Epithelial cell of proximal tubule (primary cell): ENCODE measurements around the gene RPL38. TPM values are rescaled to one million over a fixed set of nuclear protein-coding genes. Genes with fewer than 3 reads are reported as not detected.

Source experiments
- DNase-seq: peaks from one replicate; pipeline ENCODE4 v3.0.0-alpha.2; 2011; ENCODE audit warnings: low read depth
- H3K4me3 ChIP-seq: 2 replicates; pipeline ENCODE4 v1.5.1; 2011; ENCODE audit warnings: low read depth, mild to moderate bottlenecking, low read length
- CTCF ChIP-seq: conservative IDR thresholded peaks from 2 replicates; pipeline ENCODE4 v1.5.1; 2012; ENCODE audit warnings: low read depth, mild to moderate bottlenecking, low read length
- total RNA-seq: library from RNA; depleted of rRNA; stranded (reverse); fragments of >200 nt; gene quantifications from 2 replicates; pipeline ENCODE4 v1.2.3, GENCODE V29; 2015

The RPL38 gene
- total RNA-seq, 1 donor from 2014 or later: 617 TPM

GRCh38 chr17:74259667-74260524, 56.4 kb downstream of the RPL38 start:
- no peak for TF ChIP-seq CTCF
- no peak for DNase-seq
- no peak overlapping the region for H3K4me3 ChIP-seq

Other genes with a start within 250 kb of the RPL38 start
- gene TTYH2, start 9.9 kb downstream of the RPL38 start, total RNA-seq: 0.29 and 1.2 TPM in 2 replicates
- not detected in 2 replicates for gene DNAI2, start 70.6 kb downstream of the RPL38 start, total RNA-seq
- not detected in 2 replicates for gene KIF19, start 122.5 kb downstream of the RPL38 start, total RNA-seq
- gene BTBD17, start 158.2 kb downstream of the RPL38 start, total RNA-seq: not detected in 2 replicates
- gene GPR142, start 163.8 kb downstream of the RPL38 start, total RNA-seq: not detected in 2 replicates
- gene GPRC5C, start 228.4 kb downstream of the RPL38 start, total RNA-seq: 48.3 and 61.7 TPM in 2 replicates